ENCODE data around the gene YPEL5.
A peak's percentile ranks its signal among the peaks of the same experiment; 100 is the strongest.

The YPEL5 gene

GRCh38 chr2:30147715-30148610 lies 1.2 kb downstream of the YPEL5 start:
- H3K27me3 Mint-ChIP-seq: no peaks in the 10 kb centered on the region
- intact Hi-C loops (cut with micrococcal nuclease): no loop called here
- H3K4me3 Mint-ChIP-seq: peak overlapping the region; percentile 74
- H3K36me3 Mint-ChIP-seq (ENCODE audit: low read depth): peaks cover 49% of the 10 kb centered on the region
- H3K27ac Mint-ChIP-seq: peak overlapping the region; percentile 93
- H3K4me1 Mint-ChIP-seq (ENCODE audit: low read depth): peaks cover 38% of the 10 kb centered on the region
- H3K9me3 Mint-ChIP-seq: no peaks in the 10 kb centered on the region

GRCh38 chr2:30148850-30149249 lies 2.0 kb downstream of the YPEL5 start:
- peak overlapping the region; percentile 74 for H3K4me3 Mint-ChIP-seq
- no peaks in the 10 kb centered on the region for H3K9me3 Mint-ChIP-seq
- H3K4me1 Mint-ChIP-seq (ENCODE audit: low read depth): peaks cover 38% of the 10 kb centered on the region
- H3K27me3 Mint-ChIP-seq: no peaks in the 10 kb centered on the region
- peak overlapping the region; percentile 93 for H3K27ac Mint-ChIP-seq
- H3K36me3 Mint-ChIP-seq (ENCODE audit: low read depth): peaks cover 58% of the 10 kb centered on the region
- intact Hi-C loops (cut with micrococcal nuclease): no loop called here

DNA sequence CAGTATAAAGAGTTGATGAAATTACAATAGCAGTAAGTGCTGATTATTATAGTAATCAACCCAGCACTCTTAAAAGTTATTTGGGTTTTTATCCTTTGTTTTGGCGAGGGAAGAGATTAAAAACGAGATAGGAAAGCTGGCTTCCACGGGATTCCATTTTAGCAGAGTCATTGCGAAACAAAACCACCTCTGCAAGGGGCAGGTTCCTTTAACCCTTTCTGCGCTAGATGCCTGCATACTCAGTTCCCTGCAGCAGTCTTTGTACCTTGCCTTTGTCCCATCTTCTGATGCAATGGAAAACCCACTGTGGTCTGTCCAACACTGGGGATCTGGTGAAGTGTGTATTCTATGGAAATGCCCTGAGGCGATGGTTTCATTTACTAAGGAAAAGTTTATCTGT lies 2.7 kb downstream of the YPEL5 start:
- H3K27me3 Mint-ChIP-seq: no peaks in the 10 kb centered on the region
- peak overlapping the region; percentile 2 for H3K4me3 Mint-ChIP-seq
- intact Hi-C loops (cut with micrococcal nuclease): no loop called here
- H3K36me3 Mint-ChIP-seq (ENCODE audit: low read depth): peaks cover 64% of the 10 kb centered on the region
- H3K4me1 Mint-ChIP-seq (ENCODE audit: low read depth): peaks cover 38% of the 10 kb centered on the region
- no peaks in the 10 kb centered on the region for H3K9me3 Mint-ChIP-seq
- no peak overlapping the region for H3K27ac Mint-ChIP-seq

DNA sequence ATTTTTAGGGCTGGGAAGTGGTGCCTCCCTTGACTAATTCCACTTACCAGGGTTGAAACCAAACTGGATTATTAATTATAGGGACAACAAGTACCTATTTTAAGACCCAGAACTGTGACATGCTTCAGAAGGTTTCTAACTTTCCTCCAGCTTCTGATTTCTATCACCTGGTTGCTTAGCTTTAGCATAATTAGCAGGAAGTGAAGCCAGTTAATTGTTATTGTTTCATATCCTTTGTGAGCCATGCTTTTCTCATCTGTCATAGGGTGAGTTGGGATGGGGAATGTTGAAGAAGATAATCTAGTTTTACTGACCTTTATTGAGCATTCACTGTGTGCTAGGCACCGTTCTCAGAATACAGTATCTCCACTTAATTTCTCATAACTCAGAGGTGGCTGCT lies 3.2 kb downstream of the YPEL5 start:
- H3K4me1 Mint-ChIP-seq (ENCODE audit: low read depth): peaks cover 38% of the 10 kb centered on the region
- intact Hi-C loops (cut with micrococcal nuclease): loop anchor here (10.0 kb wide), 1 partner anchor 305 kb away; no protein-coding TSS in a partner anchor
- H3K36me3 Mint-ChIP-seq (ENCODE audit: low read depth): peaks cover 64% of the 10 kb centered on the region
- H3K27ac Mint-ChIP-seq: no peak overlapping the region
- no peaks in the 10 kb centered on the region for H3K27me3 Mint-ChIP-seq
- no peak overlapping the region for H3K4me3 Mint-ChIP-seq
- no peaks in the 10 kb centered on the region for H3K9me3 Mint-ChIP-seq

GRCh38 chr2:30150786-30151185 lies 4.0 kb downstream of the YPEL5 start:
- H3K36me3 Mint-ChIP-seq (ENCODE audit: low read depth): peaks cover 65% of the 10 kb centered on the region
- intact Hi-C loops (cut with micrococcal nuclease): loop anchor here (10.0 kb wide), 1 partner anchor 304 kb away; no protein-coding TSS in a partner anchor

GRCh38 chr2:30152385-30152784 lies 5.6 kb downstream of the YPEL5 start:
- Mint-ChIP-seq H3K27me3 (no peaks in the 10 kb centered on the region), H3K4me1 (ENCODE audit: low read depth) (peaks cover 53% of the 10 kb centered on the region)

More at GRCh38 chr2:30150786-30151185, 4.0 kb downstream of the YPEL5 start:
- H3K4me3 Mint-ChIP-seq: no peak overlapping the region
- H3K27me3 Mint-ChIP-seq: no peaks in the 10 kb centered on the region
- H3K4me1 Mint-ChIP-seq (ENCODE audit: low read depth): peaks cover 38% of the 10 kb centered on the region
- no peak overlapping the region for H3K27ac Mint-ChIP-seq
- H3K9me3 Mint-ChIP-seq: no peaks in the 10 kb centered on the region

DNA sequence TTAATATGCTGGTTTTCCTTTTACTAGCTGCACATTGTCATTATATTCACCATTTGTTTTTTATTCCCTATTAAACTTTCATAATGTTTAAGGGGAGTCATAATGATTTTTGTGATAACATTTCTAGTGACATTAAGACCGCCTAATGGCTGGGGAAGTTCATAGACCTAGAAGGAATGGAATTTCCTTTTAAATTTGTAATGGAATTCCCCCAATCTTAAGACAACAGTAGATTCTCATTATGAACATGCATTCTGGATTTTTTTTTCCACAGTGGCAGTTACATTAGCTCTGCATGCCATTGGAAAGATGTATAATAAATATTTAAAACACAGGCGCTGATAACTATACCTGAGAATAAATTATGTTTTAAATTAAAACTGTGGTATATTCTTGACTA lies 8.4 kb downstream of the YPEL5 start:
- H3K27me3 Mint-ChIP-seq: no peaks in the 10 kb centered on the region
- intact Hi-C loops (cut with micrococcal nuclease): loop anchor here (10.0 kb wide), 1 partner anchor 300 kb away; no protein-coding TSS in a partner anchor
- no peaks in the 10 kb centered on the region for H3K9me3 Mint-ChIP-seq
- peaks cover 37% of the 10 kb centered on the region for H3K4me1 Mint-ChIP-seq (ENCODE audit: low read depth)
- no peak overlapping the region for H3K4me3 Mint-ChIP-seq
- no peak overlapping the region for H3K27ac Mint-ChIP-seq
- peaks cover 85% of the 10 kb centered on the region for H3K36me3 Mint-ChIP-seq (ENCODE audit: low read depth)

More at GRCh38 chr2:30152385-30152784, 5.6 kb downstream of the YPEL5 start:
- no peak overlapping the region for H3K4me3 Mint-ChIP-seq
- intact Hi-C loops (cut with micrococcal nuclease): loop anchor here (10.0 kb wide), 1 partner anchor 302 kb away; no protein-coding TSS in a partner anchor
- no peak overlapping the region for H3K27ac Mint-ChIP-seq
- no peaks in the 10 kb centered on the region for H3K9me3 Mint-ChIP-seq
- H3K36me3 Mint-ChIP-seq (ENCODE audit: low read depth): peaks cover 81% of the 10 kb centered on the region

- Mint-ChIP-seq H3K27ac (no peak overlapping the region), H3K4me1 (ENCODE audit: low read depth) (peaks cover 29% of the 10 kb centered on the region), H3K27me3 (no peaks in the 10 kb centered on the region), H3K9me3 (no peaks in the 10 kb centered on the region), H3K4me3 (no peak overlapping the region), H3K36me3 (ENCODE audit: low read depth) (peaks cover 85% of the 10 kb centered on the region)
- intact Hi-C loops (cut with micrococcal nuclease): loop anchor here (10.0 kb wide), 1 partner anchor 299 kb away; no protein-coding TSS in a partner anchor
These were observed 9.3 kb downstream of the YPEL5 start for GRCh38 chr2:30155889-30156658.

GRCh38 chr2:30157616-30158015 lies 10.8 kb downstream of the YPEL5 start:
- Mint-ChIP-seq H3K4me3 (no peak overlapping the region), H3K27me3 (no peaks in the 10 kb centered on the region), H3K27ac (no peak overlapping the region), H3K9me3 (no peaks in the 10 kb centered on the region), H3K36me3 (ENCODE audit: low read depth) (peaks cover 86% of the 10 kb centered on the region), H3K4me1 (ENCODE audit: low read depth) (peaks cover 19% of the 10 kb centered on the region)
- intact Hi-C loops (cut with micrococcal nuclease): loop anchor here (10.0 kb wide), 1 partner anchor 297 kb away; no protein-coding TSS in a partner anchor

DNA sequence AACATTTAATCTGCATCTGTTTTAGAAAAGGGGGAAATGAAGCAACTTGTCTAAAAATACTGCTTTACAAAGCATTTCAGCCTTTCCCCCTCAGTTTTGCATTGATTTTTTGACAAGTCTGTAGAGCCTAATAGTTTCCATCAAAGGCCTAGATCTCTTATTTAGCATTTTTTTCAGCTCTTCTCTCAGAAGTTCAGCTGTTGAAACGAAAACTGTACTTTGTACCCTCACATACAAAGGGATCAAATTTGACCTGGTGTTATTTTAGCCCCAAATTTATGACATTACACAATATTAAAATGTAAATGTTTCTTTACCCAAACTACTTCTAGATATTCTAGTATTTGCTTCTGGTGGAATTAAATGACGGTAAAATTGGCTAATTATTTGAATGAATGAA lies 13.0 kb downstream of the YPEL5 start:
- Mint-ChIP-seq H3K27me3 (no peaks in the 10 kb centered on the region), H3K9me3 (no peaks in the 10 kb centered on the region), H3K36me3 (ENCODE audit: low read depth) (peaks cover 69% of the 10 kb centered on the region), H3K4me3 (no peak overlapping the region), H3K4me1 (ENCODE audit: low read depth) (peaks cover 19% of the 10 kb centered on the region), H3K27ac (no peak overlapping the region)
- intact Hi-C loops (cut with micrococcal nuclease): loop anchor here (10.0 kb wide), 1 partner anchor 295 kb away; no protein-coding TSS in a partner anchor

DNA sequence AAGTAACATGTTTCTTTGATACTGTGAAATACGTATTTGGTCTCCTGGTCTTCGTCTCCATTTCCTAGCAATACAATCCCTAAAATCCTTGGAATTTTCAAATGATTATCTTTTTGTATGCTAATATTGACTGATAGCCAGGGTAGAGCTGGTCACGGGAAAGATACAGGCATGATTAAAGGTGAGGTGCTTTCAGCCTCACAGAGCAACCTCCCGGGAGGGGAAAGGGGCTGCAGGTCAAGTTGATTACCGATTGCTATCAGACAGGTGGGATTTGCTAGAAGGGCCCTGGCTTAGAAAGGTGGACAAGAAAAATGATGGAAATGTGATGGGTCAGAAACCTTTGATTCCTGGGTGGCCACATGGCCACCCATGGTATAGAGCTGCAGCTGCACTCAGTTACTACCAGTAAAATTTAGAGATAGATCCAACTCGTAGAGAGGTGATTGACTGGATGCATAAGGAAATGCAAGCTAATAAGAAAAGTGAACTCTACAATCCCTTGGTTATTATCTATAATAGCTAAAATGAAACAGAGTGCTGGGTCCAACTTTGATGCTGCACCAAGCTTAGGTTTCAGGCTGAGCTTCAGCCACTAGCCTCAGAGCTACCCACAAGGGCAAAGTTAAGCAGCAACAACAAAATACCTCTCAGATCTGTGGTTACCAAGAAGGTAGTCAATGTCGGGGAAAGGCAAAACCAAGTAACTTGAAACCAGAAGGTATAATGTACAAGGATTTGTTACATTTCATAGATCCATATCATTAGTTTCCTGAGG lies 15.3 kb downstream of the YPEL5 start:
- intact Hi-C loops (cut with micrococcal nuclease): no loop called here
- no peak overlapping the region for H3K27ac Mint-ChIP-seq
- H3K9me3 Mint-ChIP-seq: no peaks in the 10 kb centered on the region
- H3K27me3 Mint-ChIP-seq: no peaks in the 10 kb centered on the region
- H3K4me1 Mint-ChIP-seq (ENCODE audit: low read depth): peaks cover 7% of the 10 kb centered on the region
- peaks cover 54% of the 10 kb centered on the region for H3K36me3 Mint-ChIP-seq (ENCODE audit: low read depth)
- H3K4me3 Mint-ChIP-seq: no peak overlapping the region

DNA sequence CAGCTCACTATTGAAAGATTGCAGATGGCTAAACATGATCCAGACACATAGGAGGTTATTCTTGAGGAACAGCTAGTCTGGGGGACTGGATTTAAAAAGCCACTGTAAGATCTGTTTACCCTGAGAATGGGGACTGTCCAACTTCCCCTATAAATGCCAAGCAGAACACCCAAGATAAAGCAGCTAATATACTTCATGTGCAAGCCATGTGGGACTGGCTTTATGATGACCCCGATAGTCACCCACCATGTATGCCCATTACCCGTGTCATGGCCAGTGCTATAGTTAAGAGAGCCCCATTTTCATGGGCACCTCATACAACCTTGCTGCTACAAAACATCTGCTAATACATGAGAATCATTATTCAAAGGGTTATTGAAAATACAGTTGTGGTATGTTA lies 16.0 kb downstream of the YPEL5 start:
- Mint-ChIP-seq H3K9me3 (no peaks in the 10 kb centered on the region), H3K27ac (no peak overlapping the region), H3K36me3 (ENCODE audit: low read depth) (peaks cover 47% of the 10 kb centered on the region), H3K4me1 (ENCODE audit: low read depth) (no peaks in the 10 kb centered on the region), H3K4me3 (no peak overlapping the region), H3K27me3 (no peaks in the 10 kb centered on the region)
- intact Hi-C loops (cut with micrococcal nuclease): no loop called here

- H3K9me3 Mint-ChIP-seq: no peaks in the 10 kb centered on the region
- intact Hi-C loops (cut with micrococcal nuclease): no loop called here
- H3K4me1 Mint-ChIP-seq (ENCODE audit: low read depth): no peaks in the 10 kb centered on the region
- peaks cover 33% of the 10 kb centered on the region for H3K36me3 Mint-ChIP-seq (ENCODE audit: low read depth)
- H3K4me3 Mint-ChIP-seq: no peak overlapping the region
- H3K27me3 Mint-ChIP-seq: no peaks in the 10 kb centered on the region
- no peak overlapping the region for H3K27ac Mint-ChIP-seq
These were observed 17.5 kb downstream of the YPEL5 start for GRCh38 chr2:30164131-30164925.

Data from dendritic cell treated with granulocyte-macrophage colony-stimulating factor and Interleukin-4, amounts not matched to agents 40 ng/mL and 50 ng/mL, for 4 days (primary cell).